Activated CD8-positive, alpha-beta memory T cell treated with anti-CD3 and anti-CD28 coated beads for 24 hours (primary cell): ENCODE results near the gene SFT2D2.
"Not testable (repeated sequence)": the region's sequence is repeated elsewhere in the genome, so short reads cannot be mapped to it uniquely, and the experiment has no call there.

Experiments
- DNase-seq: peaks from one replicate; pipeline ENCODE4 v3.0.0-alpha.2; 2020

Gene SFT2D2

DNA sequence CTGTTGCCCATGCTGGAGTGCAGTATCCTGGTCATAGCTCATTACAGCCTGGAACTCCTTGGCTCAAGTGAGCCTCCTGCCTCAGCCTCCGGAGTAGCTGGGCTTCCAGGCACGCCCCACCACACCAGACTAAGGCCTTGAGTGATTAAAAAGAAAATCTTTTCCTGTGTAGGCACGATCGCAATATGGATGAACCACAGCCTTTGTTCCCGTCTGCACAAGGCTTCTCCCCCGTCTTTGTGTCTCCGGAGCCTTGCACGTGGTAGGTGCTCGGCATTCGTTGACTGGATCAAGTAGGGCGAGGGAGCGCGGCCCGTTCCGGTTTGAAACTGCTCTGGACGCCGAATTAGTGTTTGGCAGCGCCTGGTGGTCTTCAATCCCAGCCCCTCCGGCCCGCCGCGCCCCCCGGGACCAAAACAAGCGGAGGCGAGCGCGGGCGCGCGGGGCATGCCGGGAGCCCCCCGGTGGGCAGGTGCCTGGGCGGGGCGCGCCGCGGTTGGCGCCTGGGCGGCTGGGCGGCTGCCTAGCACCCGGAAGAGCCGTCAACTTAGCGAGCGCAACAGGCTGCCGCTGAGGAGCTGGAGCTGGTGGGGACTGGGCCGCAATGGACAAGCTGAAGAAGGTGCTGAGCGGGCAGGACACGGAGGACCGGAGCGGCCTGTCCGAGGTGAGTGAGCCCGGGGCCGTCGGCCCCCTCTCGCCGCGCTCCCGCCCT lies at the start of gene SFT2D2:
Gene SFT2D2, plus strand, starts transcription at position 529 of the 715 bp plus-strand sequence. Its CDS starts 76 bp downstream, at position 605.
- peak; percentile 93 for DNase-seq

DNA sequence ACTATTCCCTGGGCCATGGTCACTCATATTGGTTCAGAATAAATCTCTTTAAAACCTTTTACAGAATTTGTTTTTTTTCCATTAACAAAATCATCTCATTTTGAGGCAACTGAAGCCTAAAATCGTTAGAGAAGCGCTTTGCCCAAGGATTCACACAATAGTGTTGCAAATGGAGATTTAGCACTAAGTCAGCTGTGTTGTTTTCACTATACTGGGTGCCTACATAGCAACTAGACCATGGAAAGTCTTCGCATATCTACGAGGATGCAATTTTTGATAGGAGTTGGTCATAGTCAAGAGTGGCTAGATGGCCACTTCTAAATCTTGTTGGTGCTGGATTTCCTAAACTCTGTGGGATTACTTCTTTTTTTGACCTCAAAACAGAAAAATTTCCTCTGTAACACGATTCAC lies 47.6 kb upstream of the SFT2D2 start:
- DNase-seq: no peak

DNA sequence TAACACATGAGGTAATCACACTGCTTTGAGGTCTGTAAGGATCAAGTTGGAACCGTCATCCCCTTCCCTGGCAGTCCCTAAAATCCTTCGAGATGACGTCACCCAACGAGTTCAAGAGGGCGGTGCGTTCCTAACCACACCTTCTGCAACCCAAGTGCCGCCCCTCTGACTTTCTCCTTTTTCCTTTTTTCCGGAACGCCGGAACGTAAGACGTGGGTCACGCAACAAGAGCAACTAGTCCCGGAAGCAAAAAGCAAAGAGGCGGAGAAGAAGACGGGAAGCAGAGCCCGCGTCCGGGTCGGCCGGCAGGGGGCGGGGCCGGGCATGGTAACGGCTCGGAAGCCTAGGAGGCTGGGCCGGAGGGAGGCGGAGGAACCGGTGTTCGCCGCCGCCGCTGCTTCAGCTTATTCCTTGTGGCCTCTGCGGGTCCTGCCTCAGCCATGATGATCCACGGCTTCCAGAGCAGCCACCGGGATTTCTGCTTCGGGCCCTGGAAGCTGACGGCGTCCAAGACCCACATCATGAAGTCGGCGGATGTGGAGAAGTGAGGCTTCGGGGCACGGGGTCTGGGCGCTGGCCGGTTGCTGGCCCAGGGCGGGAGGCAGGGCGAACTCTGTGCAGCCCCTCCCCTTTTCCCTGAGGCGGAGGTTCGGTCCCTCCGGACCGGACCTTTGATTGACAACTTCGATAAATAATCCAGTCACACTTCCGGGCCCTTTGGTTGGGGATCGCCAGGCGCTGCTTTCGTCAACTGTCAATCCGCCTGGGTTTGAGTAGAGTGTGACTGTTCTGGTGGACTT lies 47.0 kb upstream of the SFT2D2 start, which contains the start of gene TIPRL:
Gene TIPRL, plus strand, starts transcription at position 325 of the 800 bp plus-strand sequence. Its CDS starts 116 bp downstream, at position 441.
- peak; percentile 96 for DNase-seq

DNA sequence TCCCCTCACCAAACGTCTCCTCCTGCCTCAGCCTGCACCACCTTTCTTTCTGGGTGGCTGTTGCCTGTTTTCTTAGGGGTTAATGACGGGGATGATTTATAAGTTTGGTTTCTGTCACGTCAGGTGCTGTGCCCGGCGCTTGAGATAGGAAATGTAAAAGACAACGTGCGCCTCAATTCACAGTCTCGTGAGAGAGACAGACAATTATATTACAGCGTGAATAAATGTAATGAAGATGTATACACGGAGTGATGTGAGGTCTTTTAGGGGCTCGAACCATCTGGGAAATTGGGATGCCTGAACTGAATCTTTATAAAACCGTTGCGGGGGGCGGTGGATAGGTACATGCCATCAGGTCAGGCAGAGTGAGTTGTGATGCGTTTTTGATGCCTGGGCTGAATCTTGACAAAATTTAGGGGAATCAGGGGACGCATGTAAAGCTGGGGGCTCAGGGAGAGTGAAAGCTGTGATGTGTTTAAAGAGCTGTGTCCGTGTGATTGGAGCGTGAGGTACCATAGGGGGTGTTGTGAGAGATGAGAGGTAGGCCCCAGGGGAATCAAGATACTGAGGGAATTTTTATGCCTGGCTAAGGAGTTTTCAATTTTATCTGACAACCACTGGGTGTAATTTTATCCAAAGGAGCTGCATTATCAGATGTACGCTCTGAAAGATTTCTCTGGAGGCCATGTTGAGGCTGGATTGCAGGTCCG lies 46.2 kb upstream of the SFT2D2 start:
- DNase-seq: peak; percentile 61

DNA sequence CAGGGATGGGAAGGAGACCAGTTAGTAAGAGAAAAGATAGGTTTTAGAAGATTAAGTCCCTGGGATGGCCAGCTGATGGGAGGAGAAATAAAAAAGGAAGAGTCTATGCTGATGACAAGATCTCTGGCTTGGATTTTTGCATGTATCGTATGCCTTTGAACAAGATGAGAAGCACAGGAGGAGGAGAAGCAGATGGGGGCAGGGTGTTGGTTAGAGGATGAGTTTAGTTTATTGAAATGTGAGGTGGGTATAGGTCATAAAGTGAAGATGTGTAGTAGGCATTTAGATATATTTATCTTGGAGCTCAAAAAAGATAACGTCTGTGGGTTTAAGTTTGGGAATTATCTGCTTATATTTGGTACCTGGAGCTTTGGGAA lies 45.7 kb upstream of the SFT2D2 start:
- no peak for DNase-seq

DNA sequence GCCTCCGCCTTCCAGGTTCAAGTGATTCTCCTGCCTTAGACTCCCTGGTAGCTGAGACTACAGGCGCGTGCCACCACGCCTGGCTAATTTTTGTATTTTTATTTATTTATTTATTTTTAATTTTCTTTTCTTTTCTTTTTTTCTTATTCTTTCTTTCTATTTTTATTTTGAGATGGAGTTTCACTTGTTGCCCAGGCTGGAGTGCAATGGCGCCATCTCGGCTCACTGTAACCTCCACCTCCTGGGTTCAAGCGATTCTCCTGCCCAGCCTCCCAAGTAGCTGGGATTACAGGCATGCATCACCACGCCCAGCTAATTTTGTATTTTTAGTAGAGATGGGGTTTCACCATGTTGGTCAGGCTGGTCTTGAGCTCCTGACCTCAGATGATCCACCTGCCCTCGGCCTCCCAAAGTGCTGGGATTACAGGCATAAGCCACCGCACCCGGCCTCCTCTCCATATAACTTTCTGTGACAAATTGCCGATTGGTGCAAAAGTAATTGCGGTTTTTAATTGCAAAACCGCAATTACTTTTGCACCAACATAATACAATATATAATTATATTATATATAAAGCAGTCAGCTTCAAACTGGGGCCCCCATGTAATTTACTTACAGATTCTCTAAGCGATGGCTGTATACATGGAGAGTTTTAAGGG lies 44.6 kb upstream of the SFT2D2 start:
- DNase-seq: not testable (repeated sequence)

DNA sequence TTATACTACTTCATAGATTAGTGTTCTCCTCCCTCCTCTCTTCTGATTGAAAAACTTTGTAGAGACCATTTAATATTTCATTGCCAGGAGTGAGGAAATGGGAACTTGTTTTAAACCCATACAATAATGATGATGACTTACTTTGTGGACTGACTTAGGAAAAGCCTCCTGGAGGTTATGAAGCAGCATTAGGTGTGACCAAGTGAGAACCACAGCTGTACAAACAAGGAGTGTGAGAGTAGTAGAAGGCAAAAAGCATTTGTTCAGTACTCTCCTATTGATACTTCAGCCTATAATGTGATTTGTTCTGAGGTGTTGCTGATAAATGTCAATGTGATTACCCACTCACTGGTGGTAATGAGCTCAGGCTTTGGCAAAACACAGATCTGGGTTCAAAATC lies 38.6 kb upstream of the SFT2D2 start:
- DNase-seq: no peak

DNA sequence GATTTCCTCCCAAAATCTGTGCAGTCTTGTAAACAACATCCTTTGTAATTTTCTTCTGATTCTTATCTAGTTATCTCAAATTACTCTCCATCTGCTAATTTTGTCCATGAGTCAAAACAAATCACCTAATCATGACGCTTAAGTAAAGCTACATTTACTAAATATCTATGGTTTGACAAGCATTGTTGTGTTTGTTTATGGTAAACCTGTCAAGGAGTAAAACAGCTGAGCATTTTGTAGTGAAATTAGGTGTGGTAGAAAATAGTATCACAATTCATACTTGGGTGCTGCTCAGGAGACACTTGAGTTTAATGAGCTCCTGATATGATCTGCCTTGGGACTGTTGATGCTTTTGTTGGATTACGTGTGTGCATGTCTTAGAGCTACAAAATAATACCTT lies 35.4 kb upstream of the SFT2D2 start:
- DNase-seq: no peak

DNA sequence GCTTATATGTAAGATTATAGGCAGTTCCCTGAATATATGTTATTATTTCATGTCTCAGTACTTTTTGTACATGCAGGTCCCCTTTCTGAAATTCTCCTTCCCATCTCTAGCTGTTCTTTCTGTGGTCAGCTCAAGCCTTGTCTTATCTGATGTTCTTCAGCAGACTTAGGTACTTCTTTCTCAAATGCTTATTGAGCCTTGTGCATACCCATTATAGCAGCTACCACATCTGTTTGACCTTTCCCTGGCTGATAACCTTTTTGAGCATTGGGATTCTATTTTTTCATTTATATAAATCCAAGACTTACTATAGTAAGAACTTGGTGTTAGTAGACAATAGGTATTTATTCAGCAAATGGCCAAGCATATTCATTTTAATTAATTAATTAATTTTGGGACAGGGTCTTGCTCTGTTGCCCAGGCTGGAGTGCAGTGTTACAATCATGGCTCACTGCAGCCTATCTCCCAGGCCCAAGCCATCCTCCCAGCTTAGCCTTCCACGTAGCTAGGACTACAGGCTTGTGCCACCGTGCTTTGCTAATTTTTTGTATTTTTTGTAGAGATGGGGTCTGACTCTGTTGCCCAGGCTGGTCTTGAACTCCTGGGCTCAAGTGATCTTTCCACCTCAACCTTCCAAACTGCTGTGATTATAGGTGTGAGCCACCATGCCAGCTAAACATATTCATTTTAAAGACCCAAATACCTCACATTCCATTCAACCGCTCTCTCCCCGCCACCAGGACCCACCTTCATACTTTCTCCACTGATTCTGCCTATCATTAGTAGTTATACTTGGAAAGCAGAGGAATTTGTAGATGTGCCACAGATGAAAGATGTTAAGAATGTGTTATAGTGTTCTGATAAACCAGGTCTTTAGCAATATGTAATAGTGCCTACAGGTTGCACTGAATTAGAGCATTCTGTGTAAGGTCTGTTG lies 30.3 kb upstream of the SFT2D2 start:
- DNase-seq: no peak

DNA sequence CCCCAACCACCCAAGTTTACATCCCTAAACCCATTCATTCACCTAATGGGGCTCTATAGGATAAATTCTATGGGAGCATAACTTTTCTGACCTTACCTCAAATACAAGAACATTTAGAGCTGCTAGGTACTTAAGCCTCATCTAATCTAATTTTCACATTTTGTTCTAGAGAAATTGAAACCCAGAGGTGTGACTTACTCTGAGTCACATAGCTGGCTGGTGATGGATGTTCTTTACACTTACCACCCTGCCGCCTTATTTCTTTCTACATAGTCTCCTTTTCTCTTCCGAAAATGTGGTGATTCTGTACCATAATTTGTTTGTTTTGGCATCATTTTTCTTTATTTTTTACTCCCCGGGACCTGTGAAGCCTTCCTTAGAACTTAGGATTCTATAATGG lies 26.7 kb upstream of the SFT2D2 start:
- no peak for DNase-seq

DNA sequence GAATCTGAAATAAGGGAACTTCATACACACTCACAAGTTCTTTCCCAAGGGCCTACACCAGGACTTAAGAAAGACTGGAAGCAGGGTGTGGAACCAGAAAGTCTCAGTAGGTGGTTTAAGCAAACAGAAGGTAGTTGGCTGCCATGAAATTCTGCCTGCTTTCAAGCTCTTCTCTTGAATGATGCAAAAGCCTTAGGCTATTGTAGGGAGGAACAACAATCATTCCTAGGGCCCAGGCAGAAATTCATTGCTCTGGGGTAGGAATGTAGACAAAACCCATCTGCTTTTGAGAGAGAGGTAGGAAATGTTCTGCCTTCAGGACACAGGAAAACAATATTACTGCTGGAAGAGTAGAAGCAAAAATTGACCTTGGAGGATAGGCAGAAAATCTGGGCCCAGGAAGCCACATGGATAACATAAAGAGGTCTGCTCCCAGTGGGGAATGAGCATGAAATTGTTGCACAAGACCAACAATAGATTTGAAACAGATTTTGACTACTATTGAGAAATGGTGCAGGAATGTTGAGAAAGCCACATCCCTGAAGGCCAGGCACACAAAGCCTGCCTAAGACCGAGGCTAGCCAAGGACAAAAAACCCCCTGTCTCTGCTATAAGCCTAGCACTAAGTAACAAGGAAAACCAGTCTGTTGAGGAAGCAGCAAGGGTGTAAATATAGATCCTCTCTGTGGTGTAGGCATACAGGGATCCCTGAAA lies 22.7 kb upstream of the SFT2D2 start:
- no peak for DNase-seq

DNA sequence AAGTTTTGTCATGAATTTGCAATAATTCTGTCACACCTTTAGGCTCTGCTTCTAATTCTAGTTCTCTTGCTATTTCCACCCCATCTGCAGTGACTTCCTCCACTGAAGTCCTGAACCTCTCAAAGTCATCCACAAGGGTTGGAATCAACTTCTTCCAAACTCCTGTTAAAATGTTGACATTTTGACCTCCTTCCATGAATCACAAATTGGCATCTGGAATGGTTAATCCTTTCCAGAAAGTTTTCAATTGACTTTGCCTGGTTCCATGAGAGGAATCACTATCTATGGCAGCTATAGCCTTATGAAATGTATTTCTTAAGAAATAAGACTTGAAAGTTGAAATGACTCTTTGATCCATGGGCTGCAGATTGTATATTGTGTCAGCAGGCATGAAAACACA lies 19.7 kb upstream of the SFT2D2 start:
- DNase-seq: no peak

DNA sequence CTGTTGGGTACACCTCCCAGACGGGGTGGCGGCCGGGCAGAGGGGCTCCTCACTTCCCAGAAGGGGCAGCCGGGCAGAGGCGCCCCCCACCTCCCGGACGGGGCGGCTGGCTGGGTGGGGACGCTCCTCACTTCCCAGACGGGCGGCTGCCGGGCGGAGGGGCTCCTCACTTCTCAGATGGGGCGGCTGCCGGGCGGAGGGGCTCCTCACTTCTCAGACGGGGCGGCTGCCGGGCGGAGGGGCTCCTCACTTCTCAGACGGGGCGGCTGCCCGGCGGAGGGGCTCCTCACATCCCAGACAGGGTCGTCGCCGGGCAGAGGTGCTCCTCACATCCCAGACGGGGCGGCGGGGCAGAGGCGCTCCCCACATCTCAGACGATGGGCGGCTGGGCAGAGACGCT lies 18.1 kb upstream of the SFT2D2 start:
- DNase-seq: not testable (repeated sequence)

DNA sequence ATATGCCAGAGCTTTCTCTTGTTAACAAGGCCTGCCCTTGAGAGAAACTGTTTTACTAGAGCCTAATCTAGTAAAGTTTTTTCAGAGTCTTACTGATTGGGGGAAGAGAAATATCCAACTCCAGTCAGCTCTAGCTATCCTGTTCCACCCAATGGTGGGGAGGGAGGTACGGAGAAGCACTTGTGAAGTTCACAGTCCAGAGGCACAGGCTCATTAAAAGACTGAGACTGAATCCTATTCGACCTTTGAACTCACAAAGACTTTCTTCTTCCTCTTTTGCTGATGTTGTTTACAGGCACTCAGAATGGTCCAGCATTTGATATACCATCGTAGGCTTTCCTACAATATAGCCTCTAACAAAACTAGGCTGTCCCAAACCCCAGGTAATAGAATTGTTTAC lies 15.5 kb upstream of the SFT2D2 start:
- DNase-seq: no peak

DNA sequence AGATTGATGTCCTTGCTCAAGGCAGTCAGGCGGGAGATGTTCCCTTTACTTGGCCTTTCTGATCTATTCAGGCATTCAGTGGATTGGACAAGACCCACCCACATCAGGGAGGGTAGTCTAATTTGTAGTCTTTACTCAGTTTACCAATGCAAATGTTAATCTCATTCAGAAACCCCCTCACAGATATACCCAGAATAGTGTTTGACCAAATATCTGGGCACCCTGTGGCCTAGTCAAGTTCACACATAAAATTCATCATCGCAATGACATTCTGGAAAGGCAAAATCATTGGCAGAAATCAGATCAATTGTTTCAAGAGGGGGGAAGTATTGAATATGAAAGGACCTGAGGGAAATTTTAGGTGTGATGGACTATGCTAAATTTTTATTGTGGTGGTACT lies 12.5 kb upstream of the SFT2D2 start:
- no peak for DNase-seq

DNA sequence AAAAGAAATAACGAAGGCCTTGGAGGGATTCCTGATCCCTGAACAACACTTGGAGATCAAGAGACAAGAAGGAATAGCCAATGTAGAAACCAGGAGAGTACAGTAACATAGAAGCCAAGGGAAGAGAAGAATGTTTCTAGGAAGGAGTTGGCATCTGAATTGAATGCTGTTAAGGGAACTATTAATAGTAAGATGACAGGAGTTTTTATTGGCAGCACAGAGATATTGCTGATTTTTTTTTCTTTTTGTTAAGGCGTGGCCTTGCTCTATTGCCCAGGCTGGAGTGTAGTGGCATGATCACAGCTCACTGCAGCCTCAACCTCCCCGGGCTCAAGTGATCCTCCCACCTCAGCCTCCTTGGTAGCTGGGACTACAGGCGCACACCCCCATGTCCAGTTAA lies 9.6 kb upstream of the SFT2D2 start:
- DNase-seq: no peak

DNA sequence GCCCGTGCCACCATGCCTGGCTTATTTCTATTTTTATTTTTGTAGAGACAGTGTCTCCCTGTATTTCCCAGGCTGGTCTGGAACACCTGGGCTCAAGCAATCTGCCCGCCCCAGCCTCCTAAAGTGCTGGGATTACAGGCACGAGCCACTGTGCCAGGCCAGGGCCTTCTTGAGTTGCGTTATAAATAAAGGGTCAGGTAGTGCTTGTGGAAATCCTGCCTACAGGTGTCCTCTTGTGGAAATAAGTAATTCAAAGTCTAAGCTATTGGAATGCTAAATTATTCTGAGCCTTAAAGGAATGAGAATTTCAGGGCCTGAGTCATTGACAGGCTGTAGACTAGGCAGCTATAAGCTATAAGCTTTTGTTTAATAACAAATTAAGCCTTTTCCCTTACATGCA lies 8.1 kb upstream of the SFT2D2 start:
- DNase-seq: no peak

DNA sequence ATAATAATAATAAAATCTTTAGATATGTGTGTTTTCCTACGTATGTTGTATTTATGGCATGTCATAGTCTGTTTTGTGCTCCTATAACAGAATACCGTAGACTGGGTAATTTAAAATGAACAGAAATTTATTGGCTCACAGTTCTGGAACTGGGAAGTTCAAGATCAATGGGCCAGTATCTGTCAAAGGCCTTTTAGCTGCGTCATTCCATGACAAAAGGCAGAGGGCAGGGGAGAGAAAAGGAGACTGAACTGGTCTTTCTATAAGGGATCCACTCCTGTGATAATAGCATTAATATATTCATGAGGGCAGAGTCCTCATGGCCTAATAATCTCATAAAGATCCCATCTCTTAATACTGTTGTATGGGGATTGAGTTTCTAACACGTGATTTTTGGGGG lies 7.1 kb upstream of the SFT2D2 start:
- DNase-seq: no peak

DNA sequence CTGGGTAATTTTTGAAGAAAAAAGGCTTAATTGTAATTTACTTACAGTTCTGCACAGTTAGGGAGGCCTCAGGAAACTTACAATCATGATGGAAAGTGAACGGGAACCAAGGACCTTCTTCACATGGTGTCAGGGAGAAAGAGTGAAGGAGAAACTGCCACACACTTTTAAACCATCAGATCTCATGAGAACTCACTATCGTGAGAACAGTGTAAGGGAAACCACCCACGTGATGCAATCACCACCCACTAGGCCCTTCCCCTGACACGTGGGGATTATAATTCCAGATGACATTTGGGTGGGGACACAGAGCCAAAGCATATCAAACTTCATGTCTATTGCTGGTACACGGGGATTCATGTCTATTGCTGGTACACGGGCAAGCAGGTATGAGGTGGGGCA lies 5.3 kb upstream of the SFT2D2 start:
- no peak for DNase-seq

DNA sequence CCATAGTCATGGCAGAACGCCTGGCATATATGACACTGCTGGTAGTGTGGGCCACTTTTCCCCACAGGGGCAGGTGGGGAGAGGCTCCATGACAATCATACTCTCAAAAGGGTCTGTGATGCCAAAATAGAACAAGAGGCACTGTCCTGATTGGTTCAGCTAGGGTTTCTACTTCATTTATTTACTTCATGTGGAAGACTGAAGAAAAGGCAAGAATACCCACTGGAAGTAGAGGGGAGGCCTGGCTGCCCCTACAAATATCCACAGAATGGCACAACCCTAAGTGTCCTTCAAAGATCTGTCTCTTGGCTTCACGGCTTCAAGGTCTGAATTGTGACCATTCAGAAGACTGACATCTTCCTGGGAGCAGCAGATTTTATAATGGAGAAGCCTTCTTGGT lies 4.5 kb upstream of the SFT2D2 start:
- DNase-seq: no peak

DNA sequence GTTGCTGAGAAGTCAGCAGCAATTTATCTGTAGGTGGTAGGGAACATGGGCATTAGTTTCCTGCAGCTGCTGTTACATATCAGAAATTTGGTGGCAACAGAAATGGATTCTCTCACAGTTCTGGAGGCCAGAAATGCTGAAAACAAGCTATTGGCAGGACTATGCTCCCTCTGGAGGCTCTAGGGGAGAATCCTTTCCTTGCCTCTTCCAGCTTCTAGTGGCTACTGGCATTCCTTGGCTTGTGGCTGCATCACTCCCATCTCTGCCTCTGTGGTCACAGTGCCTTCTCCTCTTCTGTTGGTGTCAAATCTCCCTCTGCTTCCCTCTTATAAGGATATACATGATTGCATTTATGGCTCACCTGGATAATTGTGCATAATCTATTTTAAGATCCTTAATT lies 2.5 kb upstream of the SFT2D2 start:
- no peak for DNase-seq
